ENCODE data around the gene RTP1.
"Not testable (repeated sequence)": the region's sequence is repeated elsewhere in the genome, so short reads cannot be mapped to it uniquely, and the experiment has no call there.

RTP1 gene

GRCh38 chr3:187199463-187200050, 2.3 kb downstream of the RTP1 start:
- DNase-seq, result not testable (repeated sequence)

GRCh38 chr3:187205683-187206082, 8.4 kb downstream of the RTP1 start:
- DNase-seq, result no peak

DNA sequence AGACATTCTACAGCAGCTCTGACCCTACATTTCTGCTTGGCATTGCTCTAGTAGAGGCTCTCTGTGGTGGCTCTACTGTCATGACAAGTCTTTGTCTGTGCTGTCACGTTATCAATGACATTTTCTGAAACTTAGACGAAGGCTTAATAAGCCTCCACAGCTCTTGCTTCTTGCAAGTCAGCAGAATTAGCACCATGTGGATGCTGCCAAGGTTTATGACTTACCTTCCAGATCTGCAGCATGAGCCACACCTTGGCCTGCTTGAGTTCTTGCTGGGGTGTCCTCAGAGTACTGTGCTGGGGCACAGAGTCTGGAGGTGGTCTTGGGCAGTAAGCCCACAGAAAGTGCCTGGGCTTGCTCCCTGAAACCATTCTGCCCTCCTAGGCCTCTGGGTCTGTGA, 9.8 kb downstream of the RTP1 start:
- no peak for DNase-seq

DNA sequence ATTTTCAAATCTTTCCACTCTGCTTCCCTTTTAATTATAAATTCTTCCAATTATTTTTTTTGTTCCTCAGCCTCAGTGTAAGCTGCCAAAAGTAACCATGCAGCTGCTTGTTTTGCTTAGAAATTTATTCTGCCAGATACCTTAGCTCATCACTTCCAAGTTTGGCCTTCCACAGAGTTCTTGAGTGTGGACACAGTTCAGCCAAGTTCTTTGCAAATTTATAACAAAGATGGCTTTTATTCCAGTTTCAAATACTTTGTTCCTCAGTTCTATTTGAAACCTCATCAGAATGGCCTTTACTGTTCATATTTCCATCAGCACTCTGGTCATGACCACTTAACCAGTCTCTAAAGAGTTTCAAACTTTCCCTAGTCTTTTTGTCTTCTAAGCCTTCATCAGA, 10.3 kb downstream of the RTP1 start:
- DNase-seq, result no peak

GRCh38 chr3:187208159-187208558, 10.9 kb downstream of the RTP1 start:
- DNase-seq, result no peak

DNA sequence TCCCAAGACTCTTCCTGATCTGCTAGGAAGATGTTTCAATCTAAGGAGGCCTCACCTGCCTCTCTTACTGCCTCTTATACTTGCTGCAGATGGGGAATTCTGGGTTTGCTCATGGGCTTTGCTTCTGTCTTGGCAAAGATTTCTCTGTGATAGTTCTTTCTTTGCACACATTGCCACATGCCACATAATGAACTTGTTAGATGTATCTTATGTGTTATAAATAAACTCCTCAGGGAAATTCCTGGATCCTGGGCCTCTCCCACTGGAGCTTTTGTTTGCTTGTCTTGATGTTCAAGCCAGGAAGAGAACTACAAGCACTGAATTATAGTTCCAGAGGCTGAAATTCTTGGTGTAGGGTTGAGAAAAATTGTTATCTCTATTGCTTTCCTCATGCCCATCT, 12.2 kb downstream of the RTP1 start:
- no peak for DNase-seq

DNA sequence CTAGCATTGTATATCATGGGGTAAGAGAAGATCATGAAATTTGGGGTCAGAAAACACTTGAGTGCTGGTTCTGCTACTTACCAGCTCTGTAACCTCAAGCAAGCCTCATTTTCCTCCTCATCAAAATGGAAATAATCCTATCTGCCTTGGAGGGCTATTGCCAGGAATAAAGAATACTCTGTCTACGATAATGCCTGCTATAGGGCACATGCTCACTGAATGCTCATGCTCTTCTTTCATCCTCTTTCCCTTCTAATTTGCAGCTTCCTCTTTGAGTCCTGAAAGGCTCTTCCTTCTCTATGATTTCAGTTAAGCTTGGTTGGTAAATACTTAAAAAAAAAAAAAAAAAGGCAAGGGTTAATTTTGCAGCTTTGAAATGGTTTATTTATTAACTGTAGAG, 12.8 kb downstream of the RTP1 start:
- no peak for DNase-seq

DNA sequence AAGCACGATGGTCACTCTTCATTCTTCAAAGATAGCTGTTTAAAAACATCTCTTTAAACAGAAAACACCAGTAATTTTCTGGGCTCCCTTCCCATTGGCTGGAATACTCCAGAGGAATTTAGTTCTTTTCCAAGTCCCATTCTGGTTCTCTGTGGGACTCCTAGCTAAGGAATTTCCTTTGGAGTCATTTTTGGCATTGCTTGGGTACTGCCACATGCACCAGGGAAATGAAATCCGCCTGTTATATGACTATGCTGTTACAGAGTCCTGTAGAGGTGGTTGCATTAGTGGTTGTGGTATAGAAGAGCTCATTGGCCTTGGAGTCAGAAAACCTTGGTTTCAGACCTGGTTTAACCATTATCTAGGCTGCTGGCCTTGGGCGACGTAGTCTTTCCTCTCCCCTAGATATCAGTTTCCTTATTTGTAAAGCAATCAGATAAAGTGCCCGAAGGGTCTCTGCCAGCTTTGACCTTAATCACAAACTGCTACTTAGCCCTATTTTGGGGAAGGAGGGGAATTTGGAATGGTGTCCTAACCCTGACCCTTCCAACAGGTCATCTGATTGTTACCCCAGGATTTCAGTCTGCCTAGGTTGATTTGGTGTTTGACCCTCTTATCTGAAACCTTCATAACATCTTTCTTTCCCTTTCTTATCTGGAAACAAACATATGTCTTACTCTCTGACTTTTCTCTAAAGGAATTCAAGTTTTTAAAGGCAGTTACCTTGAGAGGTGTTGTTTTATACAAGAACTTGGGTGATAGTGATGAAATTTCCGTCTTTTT, 13.4 kb downstream of the RTP1 start:
- DNase-seq, result no peak

- no peak for DNase-seq
These were observed 14.4 kb downstream of the RTP1 start for GRCh38 chr3:187211532-187212195.

DNA sequence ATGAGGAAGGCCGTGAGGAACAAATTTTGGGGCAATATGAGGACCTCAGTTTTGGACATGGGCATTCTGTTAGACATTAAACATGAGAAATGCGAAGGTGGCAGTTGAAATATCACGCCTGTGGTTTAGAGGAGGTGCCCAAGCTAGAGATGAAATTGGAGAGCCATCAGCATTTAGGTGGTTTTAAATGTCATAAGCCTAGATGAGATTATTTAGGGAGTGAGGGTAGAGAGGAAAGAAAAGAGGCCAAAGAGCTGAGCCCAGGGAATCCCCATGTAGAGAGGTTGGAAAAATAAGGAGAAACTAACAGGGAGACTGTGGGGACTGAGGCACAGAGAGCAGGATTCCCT, 14.9 kb downstream of the RTP1 start:
- DNase-seq, result no peak

DNA sequence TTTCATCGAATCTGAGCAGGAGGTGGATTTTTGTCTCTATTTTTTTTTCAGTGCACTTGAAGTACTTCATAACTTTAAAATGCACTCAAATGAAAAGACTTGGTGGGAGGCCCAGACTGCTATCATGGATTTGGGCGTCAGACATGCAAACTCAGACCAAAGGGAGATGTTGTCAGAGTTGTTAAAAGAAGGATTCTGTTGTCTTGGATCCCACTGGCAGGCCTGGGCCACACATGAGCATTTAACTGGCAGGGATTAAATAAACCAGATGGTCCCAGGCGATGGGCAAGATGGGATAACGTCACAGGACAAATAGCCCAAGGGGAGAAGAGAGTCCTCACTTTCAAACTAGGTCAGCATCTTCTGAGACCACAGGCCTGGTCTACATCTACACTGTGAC, 15.4 kb downstream of the RTP1 start:
- no peak for DNase-seq

DNA sequence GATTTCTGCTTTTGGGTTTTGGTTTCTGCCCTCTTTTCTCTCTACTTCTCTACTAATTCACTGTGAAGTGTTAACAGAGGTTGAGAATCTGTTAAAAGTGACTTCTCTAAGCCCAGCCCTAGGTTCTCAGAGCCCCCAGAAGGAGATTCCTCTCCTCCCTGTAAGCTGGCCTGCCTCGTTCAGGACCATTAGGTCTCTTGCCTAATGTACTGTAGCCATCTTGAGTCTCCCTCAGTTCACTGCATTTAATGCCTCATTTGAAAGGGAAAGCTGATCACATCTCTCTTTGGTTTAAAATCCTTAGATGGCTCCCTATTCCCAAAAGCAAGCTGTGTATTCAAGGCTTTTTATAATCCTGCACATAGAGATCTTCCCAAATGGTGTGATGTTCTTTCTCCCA, 16.3 kb downstream of the RTP1 start:
- no peak for DNase-seq

DNA sequence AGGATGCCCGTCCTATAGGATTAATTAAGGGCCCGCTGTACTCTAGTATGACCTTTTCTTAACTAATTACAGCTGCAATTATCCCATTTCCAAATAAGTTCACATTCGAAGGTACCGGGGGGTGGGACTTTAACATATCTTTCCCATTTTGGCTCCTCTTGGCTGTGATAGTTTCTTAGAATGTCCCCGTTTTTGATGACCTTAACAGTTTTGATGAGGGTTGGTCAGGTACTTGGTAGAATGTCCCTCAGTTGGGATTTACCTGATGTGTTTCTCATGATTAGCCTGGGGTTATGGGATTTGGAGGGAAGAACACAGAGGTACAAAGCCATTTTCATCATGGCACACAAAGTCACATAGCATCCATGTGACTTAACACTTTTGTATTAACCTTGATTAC, 18.2 kb downstream of the RTP1 start:
- no peak for DNase-seq

DNA sequence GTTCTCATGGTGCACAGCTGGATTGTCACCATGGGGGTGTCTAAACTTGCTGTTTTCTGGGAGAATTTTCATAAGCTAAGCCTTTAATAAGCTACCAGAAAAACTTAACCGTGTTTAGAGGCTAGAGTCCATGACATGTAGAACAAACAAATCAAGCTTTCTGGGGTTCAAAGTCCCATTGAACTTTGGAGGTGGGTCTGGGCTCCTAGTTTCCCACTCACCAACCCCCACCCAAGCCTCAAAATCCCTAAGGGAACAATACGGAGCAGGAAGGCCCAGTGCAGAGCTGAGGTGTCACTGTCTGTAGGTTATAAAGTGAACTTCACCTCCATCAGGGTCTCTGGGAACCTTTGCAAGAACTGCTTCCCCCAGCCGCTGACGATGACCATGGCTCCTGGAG, 25.5 kb downstream of the RTP1 start:
- no peak for DNase-seq

GRCh38 chr3:187223799-187224198, 26.5 kb downstream of the RTP1 start:
- DNase-seq, result no peak

- DNase-seq, result no peak
These were observed 30.5 kb downstream of the RTP1 start for GRCh38 chr3:187227658-187228258.

GRCh38 chr3:187228740-187229139, 31.5 kb downstream of the RTP1 start:
- DNase-seq, result no peak

DNA sequence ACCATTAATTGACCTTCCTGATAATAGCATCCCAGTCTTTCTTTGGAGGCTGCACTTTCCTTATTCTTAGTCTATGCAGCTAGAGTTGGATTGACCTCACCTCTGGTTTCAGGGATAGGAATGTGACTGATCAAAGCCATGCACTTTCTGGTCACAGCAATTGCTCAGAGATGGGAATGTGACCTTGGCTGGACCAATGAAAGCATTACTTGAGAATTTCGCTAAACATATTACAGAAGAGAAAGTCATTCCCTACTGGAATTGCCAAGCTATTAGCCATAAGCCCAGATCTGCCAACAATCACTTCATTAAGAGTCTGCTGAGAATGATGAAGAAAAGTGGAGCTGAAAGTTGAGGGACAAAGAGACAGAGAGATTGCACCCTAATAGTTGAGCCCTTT, 32.7 kb downstream of the RTP1 start:
- no peak for DNase-seq

DNA sequence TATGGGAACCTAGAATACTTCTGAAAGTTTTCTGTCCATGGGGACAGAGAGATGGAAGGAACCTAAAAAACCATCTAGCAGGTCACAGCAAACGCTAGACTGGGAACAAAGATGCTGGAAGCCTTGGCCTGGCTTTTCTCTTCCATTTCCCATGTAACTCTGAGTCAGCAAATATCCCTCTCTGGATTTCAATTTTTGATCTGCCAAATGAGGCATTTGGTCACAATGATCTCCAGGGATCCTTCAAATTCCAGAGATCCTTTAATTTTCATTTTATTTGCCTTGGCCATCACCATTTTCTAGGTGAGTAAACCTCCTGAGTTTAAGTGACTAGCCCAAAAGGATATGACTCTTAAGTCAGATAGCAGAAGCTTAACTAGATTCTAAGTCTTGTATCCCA, 39.7 kb downstream of the RTP1 start:
- DNase-seq, result no peak

DNA sequence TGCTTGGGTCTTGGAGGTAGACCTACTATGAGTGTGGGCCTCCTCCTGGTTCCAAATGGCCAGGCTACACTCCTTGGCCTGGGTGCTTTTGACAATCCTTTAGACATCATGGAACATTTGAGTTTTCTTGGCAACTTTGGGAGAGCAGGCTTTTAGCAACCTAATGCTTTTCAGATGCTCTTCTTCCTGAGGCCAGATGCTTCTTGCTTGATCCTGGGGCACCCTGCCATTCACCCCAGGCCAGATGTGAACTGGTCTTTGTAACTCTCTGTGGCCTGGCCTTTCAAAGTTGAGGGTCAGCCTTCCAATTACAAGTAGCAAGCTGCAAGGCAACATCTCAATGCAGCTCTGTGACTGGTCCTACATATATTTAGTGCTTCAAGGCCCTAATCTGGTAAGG, 40.5 kb downstream of the RTP1 start:
- no peak for DNase-seq

DNA sequence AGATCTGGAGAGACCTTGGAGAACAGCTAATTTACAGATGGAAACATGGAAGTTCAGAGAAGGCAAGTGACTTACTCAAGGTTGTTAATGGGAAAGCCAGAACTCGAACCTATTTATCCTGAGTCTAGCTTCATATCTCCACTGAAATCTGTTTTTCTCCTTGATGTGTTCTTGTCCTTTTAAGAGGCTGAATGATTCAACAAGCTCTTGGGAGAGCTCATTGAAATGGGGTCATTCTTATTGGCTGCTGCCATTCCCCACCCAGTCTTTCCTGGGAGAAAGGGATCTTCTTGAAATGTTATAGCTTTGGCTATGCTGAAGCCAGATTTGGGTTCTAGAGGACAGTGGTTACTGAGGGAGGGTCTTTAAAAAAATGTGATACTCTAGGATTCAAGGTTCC, 41.0 kb downstream of the RTP1 start:
- no peak for DNase-seq

GRCh38 chr3:187238835-187239234, 41.5 kb downstream of the RTP1 start:
- not testable (repeated sequence) for DNase-seq

DNA sequence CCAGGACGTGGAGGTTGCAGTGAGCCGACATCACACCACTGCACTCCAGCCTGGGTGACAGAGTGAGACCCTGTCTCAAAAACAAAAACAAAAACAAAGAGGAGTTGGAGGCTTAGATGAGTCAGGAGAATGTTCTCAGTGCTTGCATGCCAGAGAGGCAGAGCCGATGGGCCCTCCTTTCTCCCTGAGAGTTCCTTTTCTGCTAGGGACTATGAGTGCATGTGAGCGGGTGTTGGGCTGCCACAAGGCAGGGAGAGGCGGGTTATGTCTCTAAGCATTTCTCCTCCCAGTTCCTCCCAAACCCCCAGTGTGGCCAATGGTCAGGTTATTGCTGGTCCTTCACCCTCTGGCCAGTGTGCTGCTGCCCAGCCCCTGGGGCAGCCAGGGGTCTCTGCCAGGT, 45.1 kb downstream of the RTP1 start:
- no peak for DNase-seq

DNA sequence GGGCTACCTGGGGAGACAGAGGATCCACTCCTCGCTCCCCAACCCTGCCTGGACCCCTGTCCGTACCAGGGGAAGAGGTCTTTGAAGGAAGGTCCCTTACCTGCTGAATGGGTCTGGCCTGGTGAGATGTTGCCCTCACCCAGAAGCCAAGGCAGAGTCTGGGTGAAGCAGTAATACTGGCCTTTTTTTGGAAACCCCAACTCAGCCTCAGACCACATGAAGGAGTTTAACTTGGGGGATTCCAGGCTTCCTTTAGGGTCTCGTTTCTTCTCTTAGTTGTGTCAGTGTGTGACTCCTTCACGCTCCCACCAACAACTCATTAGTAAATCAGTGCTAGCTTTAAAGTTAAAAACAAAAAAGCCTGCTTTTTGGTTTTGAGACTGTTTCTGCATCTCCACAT, 45.6 kb downstream of the RTP1 start:
- DNase-seq, result no peak
